Measurements from ENCODE around the gene ZNF829. TPM values are rescaled to one million over a fixed set of nuclear protein-coding genes. Genes with fewer than 3 reads are reported as not detected.

The ZNF829 gene
- total RNA-seq (2022; extraction: Qiagen RNA extraction; ENCODE audit: low read depth) = 0.45 to 0.53 TPM (median 0.50 TPM) in 5 replicates

GRCh38 chr19:36915992-36916830 lies at the start of gene ZNF829, which contains the start of gene ZNF568:
Gene ZNF829, minus strand, starts transcription at chr19:36916291. Its CDS starts 1,124 bp downstream, at chr19:36915167.
Gene ZNF568, plus strand, starts transcription at chr19:36916332. Its CDS starts 6,439 bp downstream, at chr19:36922771.

GRCh38 chr19:36850559-36851442 lies 65.3 kb downstream of the ZNF829 start, which contains the start of gene ZNF345:
Gene ZNF345, plus strand, starts transcription at chr19:36850876. Its CDS starts 25,955 bp downstream, at chr19:36876831.

Other genes starting within 250 kb of the ZNF829 start
- 5.2 to 9.0 TPM (median 7.8 TPM) in 5 replicates for gene ZNF461, start 249.5 kb downstream of the ZNF829 start, total RNA-seq (2022; extraction: Qiagen RNA extraction; ENCODE audit: low read depth)
- gene ZNF567, start 228.7 kb downstream of the ZNF829 start, total RNA-seq (2022; extraction: Qiagen RNA extraction; ENCODE audit: low read depth) = 7.7 to 11.0 TPM (median 10.5 TPM) in 5 replicates
- gene ZNF850, start 143.5 kb downstream of the ZNF829 start, total RNA-seq (2022; extraction: Qiagen RNA extraction; ENCODE audit: low read depth) = 0.36 to 0.99 TPM (median 0.79 TPM) in 5 replicates
- gene ZNF790, start 77.9 kb downstream of the ZNF829 start, total RNA-seq (2022; extraction: Qiagen RNA extraction; ENCODE audit: low read depth) = 0.22 to 0.30 TPM (median 0.28 TPM) in 5 replicates
- 0.07 to 0.49 TPM (median 0.08 TPM) in 5 replicates for gene ZNF345, start 65.4 kb downstream of the ZNF829 start, total RNA-seq (2022; extraction: Qiagen RNA extraction; ENCODE audit: low read depth)
- 0.68 to 1.4 TPM (median 1.0 TPM) in 5 replicates for gene ZNF568, start within 50 bp of the ZNF829 start, total RNA-seq (2022; extraction: Qiagen RNA extraction; ENCODE audit: low read depth)
- 3.9 to 6.2 TPM (median 5.2 TPM) in 5 replicates for gene ZNF420, start 162.1 kb upstream of the ZNF829 start, total RNA-seq (2022; extraction: Qiagen RNA extraction; ENCODE audit: low read depth)

Measured in A549 treated with DMSO at 1 μM for 4 hours (cell line).